ENCODE measurements around the gene ILF2. TPM values are rescaled to one million over a fixed set of nuclear protein-coding genes. Genes with fewer than 3 reads are reported as not detected.
A peak's percentile ranks its signal among the peaks of the same experiment; 100 is the strongest.

The ILF2 gene
- total RNA-seq, 1 donor from 2014 or later, result 134 TPM

DNA sequence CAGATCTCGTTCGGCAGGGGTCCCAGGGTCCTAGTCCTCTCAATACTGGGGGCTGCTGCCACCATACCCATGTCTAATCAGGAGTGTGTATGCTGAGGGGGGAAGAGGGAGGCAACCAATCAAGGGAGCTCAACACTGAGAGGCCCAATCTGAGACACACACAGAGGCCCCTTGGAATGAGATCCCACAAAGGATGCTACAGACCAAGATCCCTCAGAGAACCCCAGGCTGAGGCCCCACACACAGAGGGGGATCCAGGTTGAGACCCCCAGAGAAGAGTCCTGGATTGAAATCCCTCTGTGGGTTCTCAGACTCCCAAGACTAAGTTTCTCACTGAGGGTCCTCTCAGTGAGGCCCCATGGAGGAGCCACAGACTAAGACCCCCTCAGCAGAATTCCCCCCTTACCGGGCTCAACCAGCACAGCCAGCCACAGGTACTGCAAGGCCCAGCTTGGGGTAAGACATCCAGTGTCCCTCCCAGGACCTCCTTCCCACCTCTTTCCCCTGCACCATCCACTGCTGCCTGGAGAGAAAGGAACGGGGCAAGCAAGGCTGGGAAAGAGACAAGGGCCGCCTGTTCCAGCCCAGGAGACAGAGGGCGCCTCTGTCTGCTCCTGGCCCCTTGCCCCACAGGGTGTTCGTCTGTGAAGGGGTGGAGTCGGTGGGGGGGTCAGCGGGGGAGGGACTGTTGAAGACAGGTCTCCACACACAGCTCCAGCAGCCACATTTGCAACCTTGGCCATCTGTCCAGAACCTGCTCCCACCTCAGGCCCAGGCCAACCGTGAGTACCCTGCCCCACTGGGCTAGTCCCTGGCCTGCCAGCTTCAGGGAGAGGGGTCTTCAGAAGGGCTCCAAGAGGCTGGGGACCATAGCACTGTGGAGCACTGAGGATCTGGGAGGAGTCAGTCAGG, 42.8 kb downstream of the ILF2 start, which contains the start of gene S100A1:
Gene S100A1, plus strand, starts transcription at position 720 of the 912 bp plus-strand sequence. CDS start 2,088 bp downstream, outside the sequence.
- no peak for DNase-seq

GRCh38 chr1:153626904-153627714, 43.7 kb downstream of the ILF2 start, which contains the start of gene S100A13:
Gene S100A13, minus strand, starts transcription at chr1:153627505. Its CDS starts 1,033 bp downstream, at chr1:153626472.
- peak; percentile 53 for DNase-seq

- DNase-seq, result no peak
These were observed 44.3 kb downstream of the ILF2 start for GRCh38 chr1:153626477-153626903.

DNA sequence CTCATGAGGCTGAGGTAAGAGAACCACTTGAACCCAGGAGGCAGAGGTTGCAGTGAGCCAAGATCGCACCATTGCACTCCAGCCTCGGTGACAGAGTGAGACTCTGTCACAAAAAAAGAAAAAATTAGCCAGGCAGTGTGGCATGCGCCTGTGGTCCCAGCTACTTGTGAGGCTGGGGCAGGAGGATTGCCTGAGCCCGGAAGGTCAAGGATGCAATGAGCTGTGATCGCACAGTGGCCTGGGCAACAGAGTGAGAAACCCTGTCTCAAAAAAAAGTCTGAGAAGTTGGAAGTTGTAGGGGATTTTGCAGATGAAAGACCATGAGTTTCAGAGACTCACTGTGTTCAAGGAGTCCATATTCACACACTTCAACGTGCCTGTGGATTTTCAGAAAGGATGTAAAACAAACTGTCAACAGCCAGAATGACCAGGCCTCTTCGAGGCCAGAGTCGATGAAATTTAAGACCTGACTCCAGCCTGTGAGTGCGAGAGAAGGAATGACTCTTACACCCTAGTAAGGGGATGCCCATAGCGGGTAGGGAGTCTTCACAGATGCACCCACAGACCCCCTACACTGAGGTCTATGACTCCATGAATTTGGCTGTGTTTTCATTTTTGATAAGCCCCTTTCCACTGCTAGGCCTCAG, 45.7 kb downstream of the ILF2 start:
- DNase-seq, result no peak

- DNase-seq, result no peak
These were observed 47.7 kb downstream of the ILF2 start for GRCh38 chr1:153623101-153623500.

- no peak for DNase-seq
These were observed 51.6 kb downstream of the ILF2 start for GRCh38 chr1:153619171-153619570.

- DNase-seq, result peak; percentile 15
These were observed 53.1 kb downstream of the ILF2 start for GRCh38 chr1:153617663-153618062.

- DNase-seq, result no peak
These were observed 53.9 kb downstream of the ILF2 start for GRCh38 chr1:153616917-153617311.

DNA sequence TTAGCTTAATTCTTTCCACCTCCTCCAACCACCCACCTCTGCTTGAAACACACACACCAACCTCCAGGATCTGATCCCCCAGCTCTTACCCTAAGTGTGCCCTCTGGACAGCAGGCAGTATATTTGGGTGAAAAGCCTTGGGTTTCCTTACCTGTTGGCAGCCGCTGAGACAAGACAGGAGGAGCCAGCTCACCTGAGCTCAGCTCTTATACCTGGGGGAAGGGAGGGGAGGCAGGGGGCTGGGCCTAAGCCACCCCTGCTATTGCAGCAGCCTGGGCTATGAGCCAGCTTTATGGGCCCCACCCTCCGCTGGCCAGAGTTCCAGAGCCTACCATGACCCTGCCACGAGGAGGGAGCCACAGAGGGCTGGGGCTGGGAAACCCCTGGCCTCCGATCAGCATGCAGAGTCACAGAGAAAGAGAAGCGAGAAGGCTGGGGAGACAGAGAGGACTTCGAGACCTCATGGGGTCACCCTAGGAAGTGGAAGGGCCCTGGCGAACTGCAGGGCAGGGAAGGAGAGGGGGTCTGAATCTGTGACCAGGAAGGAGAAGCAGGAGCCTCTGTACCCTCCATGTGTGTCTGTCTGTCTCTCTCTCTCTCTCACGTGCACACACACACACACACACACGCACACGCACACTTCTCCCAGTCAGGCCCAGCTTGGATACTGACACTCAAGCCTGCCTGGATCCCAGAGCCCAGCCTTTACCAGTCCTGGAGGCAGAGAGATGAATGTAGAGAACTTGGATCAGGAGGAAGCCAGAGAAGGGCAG, 54.5 kb downstream of the ILF2 start, which contains the start of gene S100A14:
Gene S100A14, minus strand, starts transcription at position 182 of the 773 bp plus-strand sequence. CDS start 467 bp downstream, outside the sequence.
- DNase-seq, result no peak

GRCh38 chr1:153615406-153615805, 55.4 kb downstream of the ILF2 start:
- DNase-seq, result no peak

GRCh38 chr1:153614906-153615305, 55.9 kb downstream of the ILF2 start:
- DNase-seq, result no peak

DNA sequence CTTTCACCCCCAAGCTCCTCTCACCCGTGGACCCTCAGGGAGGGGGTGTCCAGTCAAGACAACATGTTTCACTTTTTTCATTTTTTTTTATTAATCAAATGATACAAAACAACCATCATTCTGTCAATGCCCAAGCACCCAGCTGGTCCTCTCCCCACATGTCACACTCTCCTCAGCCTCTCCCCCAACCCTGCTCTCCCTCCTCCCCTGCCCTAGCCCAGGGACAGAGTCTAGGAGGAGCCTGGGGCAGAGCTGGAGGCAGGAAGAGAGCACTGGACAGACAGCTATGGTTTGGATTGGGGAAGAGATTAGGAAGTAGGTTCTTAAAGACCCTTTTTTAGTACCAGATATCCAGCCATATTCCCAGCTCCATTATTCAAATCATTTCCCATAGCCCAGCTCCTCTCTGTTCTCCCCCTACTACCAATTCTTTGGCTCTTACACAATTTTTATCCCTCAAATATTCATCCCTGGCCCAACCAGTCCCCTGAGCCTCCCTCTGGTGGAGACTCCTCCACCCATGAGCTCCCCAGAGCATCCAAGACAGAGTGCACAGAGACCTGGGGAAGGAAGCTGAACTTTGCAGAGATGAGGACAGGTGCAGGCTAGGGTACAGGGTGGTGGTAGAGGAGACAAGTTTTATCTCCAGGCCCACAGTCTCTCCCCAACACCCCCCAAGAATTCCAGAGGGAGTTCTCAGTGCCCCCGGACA, 56.4 kb downstream of the ILF2 start:
- DNase-seq, result no peak

DNA sequence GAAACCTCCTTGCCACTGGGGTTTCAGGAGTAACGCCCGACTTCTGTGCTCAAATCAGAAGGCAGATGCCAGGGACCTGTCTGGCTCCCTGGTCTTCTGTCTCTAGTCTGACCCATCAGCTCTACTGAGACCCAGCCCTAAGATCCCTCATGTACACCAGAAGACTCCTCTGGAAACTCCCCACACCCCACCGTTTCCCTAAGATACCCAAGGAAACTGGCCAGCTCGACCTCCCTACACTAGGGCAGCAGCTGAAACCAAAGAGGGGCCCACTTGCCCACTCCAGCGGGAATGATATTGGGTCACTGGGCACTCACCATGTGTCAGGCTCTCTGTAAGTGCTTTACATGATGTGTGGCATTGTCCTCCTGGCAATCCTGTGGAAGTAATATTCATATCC, 57.4 kb downstream of the ILF2 start:
- DNase-seq, result no peak

- peak; percentile 34 for DNase-seq
These were observed 58.0 kb downstream of the ILF2 start, which contains the start of gene S100A16 for GRCh38 chr1:153612755-153613331. Gene S100A16, minus strand, starts transcription at chr1:153613137. Its CDS starts 4,986 bp downstream, at chr1:153608151.

DNA sequence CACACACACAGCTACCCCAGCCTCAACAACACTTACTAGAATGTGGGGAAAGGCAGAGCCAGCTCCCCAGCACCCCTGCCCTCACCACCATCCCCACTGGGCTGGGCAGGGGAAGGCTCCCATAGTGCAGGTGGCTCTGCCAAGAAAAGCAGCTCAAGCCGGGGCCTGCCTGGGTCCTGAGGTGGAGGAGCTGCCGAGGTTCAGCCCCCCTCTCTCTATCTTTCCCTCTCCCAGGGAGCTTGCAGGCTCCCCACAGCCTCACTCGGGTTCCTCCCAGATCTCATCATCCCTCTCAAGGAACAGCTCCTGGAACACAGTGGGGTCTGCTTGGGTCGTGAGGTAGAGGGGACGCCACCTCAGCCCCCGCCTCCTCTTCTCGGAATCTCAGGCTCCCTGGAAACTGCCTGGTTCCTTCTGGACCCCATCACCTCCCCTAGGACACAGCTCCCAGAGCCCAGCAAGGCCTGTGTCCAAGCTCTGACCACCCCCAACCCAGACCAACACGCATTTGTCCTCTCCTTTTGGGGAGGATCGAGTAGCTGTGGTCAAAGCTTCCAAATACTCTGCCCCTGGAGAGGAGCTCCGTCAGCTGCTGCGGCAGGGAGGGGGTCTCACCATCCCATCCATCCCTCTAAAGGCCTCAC, 58.6 kb downstream of the ILF2 start:
- no peak for DNase-seq
